Suprapubic skin (tissue), 3 donors: Measurements from ENCODE around the gene TNFRSF25.

Experiments
- CTCF ChIP-seq, 2 donors: fragments of 200-600 bp in 1 of 2; fragments of 450-650 bp in 1 of 2; sonication (generic) in 1 of 2; IDR thresholded peaks; one replicate each; pipeline ENCODE4 v1.5.1; 2016 to 2019; ENCODE audit warnings: antibody characterized with exemption in 2 of 2, mild to moderate bottlenecking in 1 of 2, moderate library complexity in 1 of 2
- POLR2A ChIP-seq, 2 donors: fragments of 450-650 bp; IDR thresholded peaks; one replicate each; pipeline ENCODE4 v1.6.1; 2017; ENCODE audit warnings: antibody characterized with exemption in 2 of 2, mild to moderate bottlenecking in 2 of 2, moderate library complexity in 2 of 2

DNA sequence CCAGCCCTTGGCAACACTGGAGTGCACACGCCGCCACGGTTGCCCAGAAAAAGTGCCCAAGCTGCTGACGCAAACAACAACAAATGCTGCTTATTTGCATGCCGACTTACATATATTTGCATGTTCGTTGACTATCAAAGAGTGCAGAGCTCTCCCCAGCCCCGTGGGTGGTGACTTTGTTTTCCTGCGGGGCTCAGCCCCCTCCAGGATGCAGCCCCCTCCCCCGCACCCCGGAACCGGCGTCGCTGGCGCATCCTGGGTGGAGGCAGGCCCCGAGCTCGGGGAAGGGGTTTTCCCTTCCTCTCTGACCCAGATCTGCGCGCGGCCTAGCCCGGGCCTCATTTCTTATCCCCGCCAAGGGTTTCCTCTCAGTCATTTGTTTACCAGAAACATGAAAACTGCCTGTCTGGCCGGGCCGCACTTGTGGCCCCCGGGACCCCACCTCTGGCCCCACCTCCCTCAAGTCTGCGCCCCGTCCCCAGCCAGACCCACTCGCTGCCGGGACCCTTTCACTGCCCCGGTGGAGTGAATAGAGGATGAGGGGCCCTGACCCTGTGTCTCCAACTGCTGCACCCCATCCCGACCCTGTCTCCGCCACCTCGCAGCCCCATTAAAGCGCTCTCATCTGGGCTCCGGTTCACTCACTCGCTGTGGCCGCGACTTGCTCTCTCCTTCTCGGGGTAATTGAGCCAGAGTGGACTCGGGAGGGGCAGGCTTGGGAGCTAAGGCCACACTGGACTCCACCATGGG lies 5.5 kb downstream of the TNFRSF25 start:
- TF ChIP-seq POLR2A (IDR thresholded peaks at IDR 0.05), result no peak
- TF ChIP-seq CTCF (IDR thresholded peaks at IDR 0.05), result no peak
